SK-N-SH (cell line): ENCODE results near the gene FAM133A.

Experiments
- POLR2AphosphoS5 ChIP-seq: IDR thresholded peaks from 2 replicates; pipeline ENCODE4 v1.6.1; 2012; ENCODE audit warnings: low read depth, low read length
- TAF1 ChIP-seq: IDR thresholded peaks from 2 replicates; pipeline ENCODE4 v1.6.1; 2012; ENCODE audit warnings: low read depth, mild to moderate bottlenecking, low read length, moderate library complexity, borderline replicate concordance
- TF ChIP-seq, protein P1 (sequence below): IDR thresholded peaks from 2 replicates; pipeline ENCODE4 v1.6.1; 2012; ENCODE audit warnings: mild to moderate bottlenecking, low read depth, low read length, moderate library complexity
- TF ChIP-seq, protein P2 (sequence below): fragments of 200-600 bp; sonication (generic); IDR thresholded peaks from 2 replicates; pipeline ENCODE4 v1.6.1; 2017; ENCODE audit warnings: antibody characterized with exemption, mild to moderate bottlenecking, moderate library complexity

DNA sequence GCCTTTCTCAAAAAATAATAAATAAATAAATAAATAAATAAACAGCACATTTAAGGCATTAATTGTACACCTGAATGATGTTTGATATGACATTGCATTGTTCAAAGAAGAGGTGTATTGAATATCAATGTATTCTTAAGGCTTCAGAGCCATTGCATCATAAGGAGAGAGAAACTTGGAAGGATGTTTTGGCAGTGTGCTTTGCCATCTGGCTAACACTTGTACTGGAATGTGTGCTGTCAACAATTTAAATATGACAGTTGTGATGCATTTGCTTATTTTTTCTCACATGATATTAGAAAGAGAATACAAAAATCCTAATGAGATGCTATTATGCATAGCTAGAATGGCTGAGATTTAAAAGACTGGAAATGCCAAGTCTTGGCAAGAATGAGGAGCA, 67.8 kb downstream of the FAM133A start:
- TF ChIP-seq, protein P1, sequence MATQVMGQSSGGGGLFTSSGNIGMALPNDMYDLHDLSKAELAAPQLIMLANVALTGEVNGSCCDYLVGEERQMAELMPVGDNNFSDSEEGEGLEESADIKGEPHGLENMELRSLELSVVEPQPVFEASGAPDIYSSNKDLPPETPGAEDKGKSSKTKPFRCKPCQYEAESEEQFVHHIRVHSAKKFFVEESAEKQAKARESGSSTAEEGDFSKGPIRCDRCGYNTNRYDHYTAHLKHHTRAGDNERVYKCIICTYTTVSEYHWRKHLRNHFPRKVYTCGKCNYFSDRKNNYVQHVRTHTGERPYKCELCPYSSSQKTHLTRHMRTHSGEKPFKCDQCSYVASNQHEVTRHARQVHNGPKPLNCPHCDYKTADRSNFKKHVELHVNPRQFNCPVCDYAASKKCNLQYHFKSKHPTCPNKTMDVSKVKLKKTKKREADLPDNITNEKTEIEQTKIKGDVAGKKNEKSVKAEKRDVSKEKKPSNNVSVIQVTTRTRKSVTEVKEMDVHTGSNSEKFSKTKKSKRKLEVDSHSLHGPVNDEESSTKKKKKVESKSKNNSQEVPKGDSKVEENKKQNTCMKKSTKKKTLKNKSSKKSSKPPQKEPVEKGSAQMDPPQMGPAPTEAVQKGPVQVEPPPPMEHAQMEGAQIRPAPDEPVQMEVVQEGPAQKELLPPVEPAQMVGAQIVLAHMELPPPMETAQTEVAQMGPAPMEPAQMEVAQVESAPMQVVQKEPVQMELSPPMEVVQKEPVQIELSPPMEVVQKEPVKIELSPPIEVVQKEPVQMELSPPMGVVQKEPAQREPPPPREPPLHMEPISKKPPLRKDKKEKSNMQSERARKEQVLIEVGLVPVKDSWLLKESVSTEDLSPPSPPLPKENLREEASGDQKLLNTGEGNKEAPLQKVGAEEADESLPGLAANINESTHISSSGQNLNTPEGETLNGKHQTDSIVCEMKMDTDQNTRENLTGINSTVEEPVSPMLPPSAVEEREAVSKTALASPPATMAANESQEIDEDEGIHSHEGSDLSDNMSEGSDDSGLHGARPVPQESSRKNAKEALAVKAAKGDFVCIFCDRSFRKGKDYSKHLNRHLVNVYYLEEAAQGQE = no peak
- TF ChIP-seq, protein P2, sequence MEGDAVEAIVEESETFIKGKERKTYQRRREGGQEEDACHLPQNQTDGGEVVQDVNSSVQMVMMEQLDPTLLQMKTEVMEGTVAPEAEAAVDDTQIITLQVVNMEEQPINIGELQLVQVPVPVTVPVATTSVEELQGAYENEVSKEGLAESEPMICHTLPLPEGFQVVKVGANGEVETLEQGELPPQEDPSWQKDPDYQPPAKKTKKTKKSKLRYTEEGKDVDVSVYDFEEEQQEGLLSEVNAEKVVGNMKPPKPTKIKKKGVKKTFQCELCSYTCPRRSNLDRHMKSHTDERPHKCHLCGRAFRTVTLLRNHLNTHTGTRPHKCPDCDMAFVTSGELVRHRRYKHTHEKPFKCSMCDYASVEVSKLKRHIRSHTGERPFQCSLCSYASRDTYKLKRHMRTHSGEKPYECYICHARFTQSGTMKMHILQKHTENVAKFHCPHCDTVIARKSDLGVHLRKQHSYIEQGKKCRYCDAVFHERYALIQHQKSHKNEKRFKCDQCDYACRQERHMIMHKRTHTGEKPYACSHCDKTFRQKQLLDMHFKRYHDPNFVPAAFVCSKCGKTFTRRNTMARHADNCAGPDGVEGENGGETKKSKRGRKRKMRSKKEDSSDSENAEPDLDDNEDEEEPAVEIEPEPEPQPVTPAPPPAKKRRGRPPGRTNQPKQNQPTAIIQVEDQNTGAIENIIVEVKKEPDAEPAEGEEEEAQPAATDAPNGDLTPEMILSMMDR = no peak
- TF ChIP-seq POLR2AphosphoS5 (no peak), TAF1 (no peak)
